Mesenchymal stem cell (in vitro differentiated cells and primary cell): ENCODE results near the gene PADI4.

ENCODE experiments used
- DNase-seq: peaks from one replicate; pipeline ENCODE4 v3.0.0-alpha.2; 2013
- H2AFZ ChIP-seq: one replicate; pipeline ENCODE4 v1.6.1; 2013; ENCODE audit warnings: low read depth, mild to moderate bottlenecking, control low read depth, inconsistent platforms, low read length, moderate library complexity
- H2AK5ac ChIP-seq: 2 replicates; pipeline ENCODE4 v1.6.1; 2013; ENCODE audit warnings: low read length, moderate library complexity, mild to moderate bottlenecking, inconsistent platforms; ENCODE audit not compliant: severe bottlenecking
- H2BK120ac ChIP-seq: one replicate; pipeline ENCODE4 v1.6.1; 2013; ENCODE audit warnings: low read depth, mild to moderate bottlenecking, inconsistent platforms, low read length, moderate library complexity
- H2BK12ac ChIP-seq, 2 experiments: one replicate each; pipeline ENCODE4 v1.6.1; 2013; ENCODE audit warnings: inconsistent platforms in 2 of 2, low read length in 2 of 2, mild to moderate bottlenecking in 2 of 2, moderate library complexity in 2 of 2, control low read depth in 1 of 2
- H2BK15ac ChIP-seq: one replicate; pipeline ENCODE4 v1.6.1; 2013; ENCODE audit warnings: mild to moderate bottlenecking, low read depth, inconsistent platforms; ENCODE audit not compliant: poor library complexity, severe bottlenecking
- H2BK5ac ChIP-seq: 2 replicates; pipeline ENCODE4 v1.6.1; 2013; ENCODE audit warnings: low read depth, mild to moderate bottlenecking, low read length, control low read depth, inconsistent platforms; ENCODE audit not compliant: poor library complexity, severe bottlenecking
- H3K14ac ChIP-seq, 2 experiments: one replicate each; pipeline ENCODE4 v1.6.1; 2013; ENCODE audit warnings: inconsistent platforms in 2 of 2, low read length in 2 of 2, control low read depth in 1 of 2, mild to moderate bottlenecking in 1 of 2, moderate library complexity in 1 of 2
- H3K18ac ChIP-seq, 2 experiments: one replicate each; pipeline ENCODE4 v1.6.1; 2013; ENCODE audit warnings: inconsistent platforms in 2 of 2, low read length in 2 of 2, control low read depth in 1 of 2, low read depth in 1 of 2, mild to moderate bottlenecking in 1 of 2
- H3K23ac ChIP-seq, 2 experiments: one replicate each; pipeline ENCODE4 v1.6.1; 2013; ENCODE audit warnings: inconsistent platforms in 2 of 2, low read length in 2 of 2, mild to moderate bottlenecking in 2 of 2, moderate library complexity in 2 of 2, control low read depth in 1 of 2
- H3K27ac ChIP-seq: 2 replicates; pipeline ENCODE4 v1.5.1; 2013; ENCODE audit warnings: mild to moderate bottlenecking, moderate library complexity, low read length, control low read depth, inconsistent platforms; ENCODE audit not compliant: poor library complexity, severe bottlenecking
- H3K27me3 ChIP-seq, 2 experiments: 2 replicates each; pipeline versions ENCODE4 v1.6.1 to v1.7.0; 2013; ENCODE audit warnings: low read length in 2 of 2, mild to moderate bottlenecking in 2 of 2, moderate library complexity in 2 of 2, control low read depth in 1 of 2, inconsistent platforms in 1 of 2; ENCODE audit not compliant: control insufficient read depth in 1 of 2, insufficient read depth in 1 of 2
- H3K36me3 ChIP-seq, 2 experiments: 2 replicates each; pipeline versions ENCODE4 v1.6.1 to v1.7.0; 2013; ENCODE audit warnings: low read length in 2 of 2, control low read depth in 1 of 2, inconsistent platforms in 1 of 2, low read depth in 1 of 2, mild to moderate bottlenecking in 1 of 2; ENCODE audit not compliant: insufficient read depth in 2 of 2, control insufficient read depth in 1 of 2
- H3K4ac ChIP-seq, 2 experiments: one replicate each; pipeline ENCODE4 v1.6.1; 2013; ENCODE audit warnings: inconsistent platforms in 2 of 2, low read length in 2 of 2, mild to moderate bottlenecking in 2 of 2, moderate library complexity in 2 of 2, control low read depth in 1 of 2, low read depth in 1 of 2
- H3K4me1 ChIP-seq: 2 replicates; pipeline ENCODE4 v1.6.1; 2013; ENCODE audit warnings: low read depth, low read length, control low read depth; ENCODE audit not compliant: control insufficient read depth, insufficient read depth
- H3K4me2 ChIP-seq: 2 replicates; pipeline ENCODE4 v1.6.1; 2013; ENCODE audit warnings: low read length, mild to moderate bottlenecking, inconsistent platforms; ENCODE audit not compliant: poor library complexity, severe bottlenecking
- H3K4me3 ChIP-seq, 2 experiments: 2 replicates each; pipeline versions ENCODE4 v1.5.1 to v1.7.0; 2013; ENCODE audit warnings: low read length in 2 of 2, mild to moderate bottlenecking in 2 of 2, control low read depth in 1 of 2, low read depth in 1 of 2; ENCODE audit not compliant: insufficient read depth in 1 of 2
- H3K79me1 ChIP-seq: replicated peaks from 2 replicates; pipeline ENCODE4 v1.6.1; 2013; ENCODE audit warnings: mild to moderate bottlenecking, control low read depth, low read length, inconsistent platforms; ENCODE audit not compliant: poor library complexity, severe bottlenecking
- H3K9ac ChIP-seq: 2 replicates; pipeline ENCODE4 v1.7.0; 2013; ENCODE audit warnings: mild to moderate bottlenecking, low read length, moderate library complexity
- H3K9me3 ChIP-seq: 2 replicates; pipeline ENCODE4 v1.7.0; 2013; ENCODE audit warnings: mild to moderate bottlenecking, low read length; ENCODE audit not compliant: control insufficient read depth
- H4K8ac ChIP-seq: one replicate; pipeline ENCODE4 v1.6.1; 2013; ENCODE audit warnings: inconsistent platforms, mild to moderate bottlenecking, low read length, moderate library complexity
- H4K91ac ChIP-seq: one replicate; pipeline ENCODE4 v1.6.1; 2013; ENCODE audit warnings: mild to moderate bottlenecking, low read length, inconsistent platforms
- WGBS: methylation state at CpG from one replicate; pipeline ENCODE4 v1.1.7; 2013; ENCODE audit warnings: mixed read lengths; 5-methylcytosine and 5-hydroxymethylcytosine counted together

Gene PADI4

GRCh38 chr1:17400725-17401341 lies 92.8 kb downstream of the PADI4 start:
- Histone ChIP-seq H2AFZ (no peak overlapping the region), H3K79me1 (peaks cover 4% of the 10 kb centered on the region), H3K4ac (no peak overlapping the region), H3K14ac (no peak overlapping the region), H4K8ac (no peak overlapping the region), H3K9ac (no peak overlapping the region), H3K4me2 (no peak overlapping the region), H3K23ac (no peak overlapping the region), H3K4me3 (no peak overlapping the region), H3K27me3 (peaks cover 0 to 30% of the 10 kb centered on the region in 2 experiments), H2BK12ac (no peak overlapping the region), H2BK120ac (no peak overlapping the region), H3K4me1 (peaks cover 10% of the 10 kb centered on the region), H3K18ac (no peak overlapping the region), H2BK15ac (no peak overlapping the region), H3K36me3 (peaks cover 2 to 7% of the 10 kb centered on the region in 2 experiments), H3K27ac (no peak overlapping the region), H2BK5ac (no peak overlapping the region), H3K9me3 (no peaks in the 10 kb centered on the region), H2AK5ac (no peak overlapping the region), H4K91ac (no peak overlapping the region)
- DNase-seq = no peak
- 88% methylated on average over 11 of the region's 11 CpGs for WGBS

GRCh38 chr1:17401841-17402240 lies 93.8 kb downstream of the PADI4 start:
- Histone ChIP-seq H2BK120ac (no peak overlapping the region), H3K18ac (peak overlapping the region in 1 of 2 experiments; percentile 28), H3K23ac (no peak overlapping the region), H3K4ac (no peak overlapping the region), H3K4me1 (peaks cover 13% of the 10 kb centered on the region), H3K4me2 (no peak overlapping the region), H3K14ac (no peak overlapping the region), H2BK15ac (no peak overlapping the region), H4K91ac (peak overlapping the region; percentile 47), H4K8ac (no peak overlapping the region), H3K36me3 (peaks cover 4 to 12% of the 10 kb centered on the region in 2 experiments), H3K79me1 (peaks cover 5% of the 10 kb centered on the region), H3K9me3 (no peaks in the 10 kb centered on the region), H3K27ac (no peak overlapping the region), H2AK5ac (no peak overlapping the region), H2BK5ac (no peak overlapping the region), H3K27me3 (peaks cover 0 to 22% of the 10 kb centered on the region in 2 experiments), H2AFZ (no peak overlapping the region), H3K9ac (no peak overlapping the region), H2BK12ac (no peak overlapping the region), H3K4me3 (no peak overlapping the region)
- 67% methylated on average over 4 of the region's 4 CpGs for WGBS
- DNase-seq = no peak

GRCh38 chr1:17403081-17403480 lies 95.1 kb downstream of the PADI4 start:
- no peak for DNase-seq
- Histone ChIP-seq H3K36me3 (peaks cover 17 to 21% of the 10 kb centered on the region in 2 experiments), H2AK5ac (no peak overlapping the region)

GRCh38 chr1:17404034-17404684 lies 96.2 kb downstream of the PADI4 start:
- Histone ChIP-seq H3K27ac (no peak overlapping the region), H3K23ac (no peak overlapping the region), H3K9ac (no peak overlapping the region), H3K27me3 (peaks cover 0 to 7% of the 10 kb centered on the region in 2 experiments), H2AK5ac (no peak overlapping the region), H4K8ac (no peak overlapping the region), H3K4ac (no peak overlapping the region), H4K91ac (no peak overlapping the region), H3K79me1 (peaks cover 10% of the 10 kb centered on the region), H3K4me1 (peaks cover 24% of the 10 kb centered on the region), H3K4me3 (no peak overlapping the region), H3K4me2 (no peak overlapping the region), H2AFZ (no peak overlapping the region), H2BK15ac (no peak overlapping the region), H2BK5ac (no peak overlapping the region), H3K36me3 (peaks cover 28 to 29% of the 10 kb centered on the region in 2 experiments), H2BK12ac (no peak overlapping the region), H2BK120ac (no peak overlapping the region), H3K14ac (no peak overlapping the region), H3K18ac (no peak overlapping the region), H3K9me3 (no peaks in the 10 kb centered on the region)
- WGBS = 65% methylated on average over 13 of the region's 15 CpGs
- DNase-seq = no peak

More at GRCh38 chr1:17403081-17403480, 95.1 kb downstream of the PADI4 start:
- no peak overlapping the region for H3K9ac ChIP-seq
- no peak overlapping the region for H3K4me2 ChIP-seq
- no peak overlapping the region for H2AFZ ChIP-seq
- no peak overlapping the region for H3K4ac ChIP-seq
- peaks cover 0 to 13% of the 10 kb centered on the region in 2 experiments for H3K27me3 ChIP-seq
- no peak overlapping the region for H2BK15ac ChIP-seq
- 78% methylated on average over 2 of the region's 3 CpGs for WGBS
- H3K79me1 ChIP-seq = peaks cover 6% of the 10 kb centered on the region
- no peak overlapping the region for H4K8ac ChIP-seq
- H3K23ac ChIP-seq = no peak overlapping the region
- no peak overlapping the region for H2BK12ac ChIP-seq
- H4K91ac ChIP-seq = no peak overlapping the region
- H2BK120ac ChIP-seq = no peak overlapping the region
- peaks cover 20% of the 10 kb centered on the region for H3K4me1 ChIP-seq
- no peak overlapping the region for H3K27ac ChIP-seq
- H3K9me3 ChIP-seq = no peaks in the 10 kb centered on the region
- H2BK5ac ChIP-seq = no peak overlapping the region
- no peak overlapping the region for H3K4me3 ChIP-seq
- no peak overlapping the region for H3K14ac ChIP-seq
- H3K18ac ChIP-seq = no peak overlapping the region
